ENCODE measurements around the gene SLC9A7.

DNA sequence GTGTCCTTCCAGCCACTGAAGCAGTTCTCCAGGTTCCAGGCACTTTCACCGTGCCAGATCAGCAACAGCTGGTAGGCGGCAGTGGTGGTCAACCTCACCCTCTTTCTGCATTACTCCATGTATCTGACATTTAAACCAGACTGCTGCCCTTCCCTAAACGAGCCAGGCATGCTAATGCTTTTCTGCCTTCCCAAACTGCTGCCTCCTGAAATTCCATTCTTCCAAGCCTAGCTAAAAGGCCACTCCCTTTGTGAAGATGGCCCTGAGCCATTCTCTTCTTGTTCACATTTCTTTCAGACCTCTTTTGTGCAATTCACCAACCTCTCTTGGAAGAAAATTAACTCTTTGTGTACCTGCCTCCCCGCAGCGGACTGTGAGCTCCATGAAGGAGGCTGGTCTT, 111.7 kb downstream of the SLC9A7 start:
- TF ChIP-seq POLR2A (IDR thresholded peaks at IDR 0.05) (no peak), CTCF (IDR thresholded peaks at IDR 0.05) (no peak), POLR2AphosphoS5 (IDR thresholded peaks at IDR 0.05) (no peak)
